Upper lobe of right lung (tissue), 1 donor: ENCODE measurements around the gene TMEM150B. TPM values are rescaled to one million over a fixed set of nuclear protein-coding genes. Genes with fewer than 3 reads are reported as not detected.

Experiments
- ATAC-seq: fragments of 200-7000 bp; cut with Tn5 transposase; one replicate; pipeline ENCODE4 v1.9.1; 2020; ENCODE audit warnings: mild to moderate bottlenecking, moderate library complexity
- DNase-seq: peaks from one replicate; pipeline ENCODE4 v3.0.0-alpha.2; 2020
- H3K27ac ChIP-seq: fragments of 200-600 bp; one replicate; pipeline ENCODE4 v1.8.0; 2022
- H3K27me3 ChIP-seq: fragments of 200-600 bp; one replicate; pipeline ENCODE4 v1.8.0; 2022; ENCODE audit warnings: mild to moderate bottlenecking
- H3K36me3 ChIP-seq: fragments of 200-600 bp; one replicate; pipeline ENCODE4 v1.8.0; 2022
- H3K4me1 ChIP-seq: fragments of 200-600 bp; one replicate; pipeline ENCODE4 v1.8.0; 2022
- H3K4me3 ChIP-seq: fragments of 200-600 bp; one replicate; pipeline ENCODE4 v1.8.0; 2022; ENCODE audit warnings: mild to moderate bottlenecking
- H3K9me3 ChIP-seq: fragments of 200-600 bp; one replicate; pipeline ENCODE4 v1.8.0; 2022
- intact Hi-C: fragments of 100-400 bp; cut with DNase I; formaldehyde crosslinking; loops from one replicate; pipeline ENCODE4 v1.11.0; 2022
- total RNA-seq: library from RNA; stranded (reverse); fragmentation: NEBNext Ultra II Directional; extraction: Animal tissue kit (Norgen Biotek cat#: 25700); gene quantifications from one replicate; pipeline ENCODE4 v1.2.1, GENCODE V29; 2021
- TF ChIP-seq, protein P1 (sequence below): fragments of 200-600 bp; IDR thresholded peaks from one replicate; pipeline ENCODE4 v1.8.0; 2022; ENCODE audit warnings: antibody characterized with exemption
- donor health status: DM: no; HTN: yes; CAD: no; lungs with severe emphysema.

TMEM150B gene
- total RNA-seq, 1 donor from 2014 or later: 23.9 TPM

DNA sequence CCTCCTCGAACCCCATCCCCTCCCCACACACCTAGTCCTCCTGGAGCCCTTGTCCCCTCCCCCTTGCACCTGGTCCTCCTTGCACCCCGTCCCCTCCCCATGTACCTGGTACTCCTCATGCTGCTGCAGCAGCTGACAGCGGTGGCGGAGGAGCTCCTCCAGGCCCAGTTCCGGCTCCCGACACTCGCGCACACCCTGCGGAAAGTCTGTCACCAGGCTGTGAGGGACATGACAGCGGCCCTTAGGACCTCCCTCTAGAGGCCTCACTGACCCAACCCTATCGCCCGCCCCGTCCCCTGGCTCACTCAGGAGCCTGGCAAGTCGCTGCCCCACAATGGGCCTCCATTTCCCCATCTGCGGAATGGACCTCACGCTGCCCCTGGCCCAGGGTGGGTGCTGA is 60.0 kb downstream of the TMEM150B start:
- TF ChIP-seq, protein P1, sequence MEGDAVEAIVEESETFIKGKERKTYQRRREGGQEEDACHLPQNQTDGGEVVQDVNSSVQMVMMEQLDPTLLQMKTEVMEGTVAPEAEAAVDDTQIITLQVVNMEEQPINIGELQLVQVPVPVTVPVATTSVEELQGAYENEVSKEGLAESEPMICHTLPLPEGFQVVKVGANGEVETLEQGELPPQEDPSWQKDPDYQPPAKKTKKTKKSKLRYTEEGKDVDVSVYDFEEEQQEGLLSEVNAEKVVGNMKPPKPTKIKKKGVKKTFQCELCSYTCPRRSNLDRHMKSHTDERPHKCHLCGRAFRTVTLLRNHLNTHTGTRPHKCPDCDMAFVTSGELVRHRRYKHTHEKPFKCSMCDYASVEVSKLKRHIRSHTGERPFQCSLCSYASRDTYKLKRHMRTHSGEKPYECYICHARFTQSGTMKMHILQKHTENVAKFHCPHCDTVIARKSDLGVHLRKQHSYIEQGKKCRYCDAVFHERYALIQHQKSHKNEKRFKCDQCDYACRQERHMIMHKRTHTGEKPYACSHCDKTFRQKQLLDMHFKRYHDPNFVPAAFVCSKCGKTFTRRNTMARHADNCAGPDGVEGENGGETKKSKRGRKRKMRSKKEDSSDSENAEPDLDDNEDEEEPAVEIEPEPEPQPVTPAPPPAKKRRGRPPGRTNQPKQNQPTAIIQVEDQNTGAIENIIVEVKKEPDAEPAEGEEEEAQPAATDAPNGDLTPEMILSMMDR: no peak
- no peaks in the 10 kb centered on the region for H3K9me3 ChIP-seq
- DNase-seq (no peak), ATAC-seq (peak; percentile 19)
- no peaks in the 10 kb centered on the region for H3K36me3 ChIP-seq
- intact Hi-C loops: no loop called here
- no peaks in the 10 kb centered on the region for H3K27me3 ChIP-seq
- peaks cover 2% of the 10 kb centered on the region for H3K4me1 ChIP-seq
- H3K27ac ChIP-seq: no peak overlapping the region
- no peak overlapping the region for H3K4me3 ChIP-seq

DNA sequence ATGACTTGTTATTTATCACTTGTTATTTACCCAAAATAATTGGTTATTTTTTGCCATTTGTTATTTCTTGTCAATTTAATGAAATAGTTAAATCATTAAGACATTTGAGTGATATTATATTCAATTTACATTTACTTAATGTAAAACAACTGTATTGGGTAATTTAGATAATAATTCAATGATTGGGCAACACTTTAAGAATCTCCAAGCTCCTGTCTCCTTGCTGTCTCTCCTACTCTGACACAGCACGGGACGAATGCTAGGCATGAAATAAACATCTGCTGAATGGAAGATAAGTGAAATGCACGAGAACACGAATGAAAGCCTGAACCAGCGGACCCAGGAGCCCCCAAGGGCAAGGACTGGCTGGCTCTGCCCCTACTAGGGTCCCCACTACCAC is 60.6 kb downstream of the TMEM150B start:
- H3K27ac ChIP-seq: no peak overlapping the region
- no peaks in the 10 kb centered on the region for H3K36me3 ChIP-seq
- H3K4me3 ChIP-seq: no peak overlapping the region
- H3K27me3 ChIP-seq: no peaks in the 10 kb centered on the region
- peaks cover 8% of the 10 kb centered on the region for H3K4me1 ChIP-seq
- ATAC-seq (no peak), DNase-seq (no peak)
- intact Hi-C loops: no loop called here
- TF ChIP-seq, protein P1: no peak
- no peaks in the 10 kb centered on the region for H3K9me3 ChIP-seq

Other genes starting within 250 kb of the TMEM150B start
- 35.6 TPM for gene EPS8L1, start 249.5 kb downstream of the TMEM150B start, total RNA-seq
- 120 TPM for gene PPP1R12C, start 207.7 kb downstream of the TMEM150B start, total RNA-seq
- 1.2 TPM for gene TNNT1, start 176.1 kb downstream of the TMEM150B start, total RNA-seq
- not detected for gene TNNI3, start 167.6 kb downstream of the TMEM150B start, total RNA-seq
- gene DNAAF3, start 158.7 kb downstream of the TMEM150B start, total RNA-seq: 1.5 TPM
- not detected for gene SYT5, start 145.1 kb downstream of the TMEM150B start, total RNA-seq
- gene PTPRH, start 115.8 kb downstream of the TMEM150B start, total RNA-seq: not detected
- gene TMEM86B, start 96.6 kb downstream of the TMEM150B start, total RNA-seq: 4.3 TPM
- gene PPP6R1, start 66.3 kb downstream of the TMEM150B start, total RNA-seq: 61.0 TPM
- 19.7 TPM for gene HSPBP1, start 45.2 kb downstream of the TMEM150B start, total RNA-seq
- 1.3 TPM for gene BRSK1, start 41.3 kb downstream of the TMEM150B start, total RNA-seq
- gene KMT5C, start 14.5 kb upstream of the TMEM150B start, total RNA-seq: 11.7 TPM
- not detected for gene COX6B2, start 29.4 kb upstream of the TMEM150B start, total RNA-seq
- not detected for gene GARIN5B, start 37.9 kb upstream of the TMEM150B start, total RNA-seq
- gene IL11, start 45.1 kb upstream of the TMEM150B start, total RNA-seq: 0.84 TPM
- gene TMEM190, start 51.5 kb upstream of the TMEM150B start, total RNA-seq: not detected
- gene TMEM238, start 59.0 kb upstream of the TMEM150B start, total RNA-seq: 19.8 TPM
- gene RPL28, start 60.6 kb upstream of the TMEM150B start, total RNA-seq: 1,343 TPM
- gene UBE2S, start 82.4 kb upstream of the TMEM150B start, total RNA-seq: 19.5 TPM
- gene SHISA7, start 118.0 kb upstream of the TMEM150B start, total RNA-seq: not detected
- 25.3 TPM for gene ISOC2, start 136.3 kb upstream of the TMEM150B start, total RNA-seq
- not detected for gene C19orf85, start 139.4 kb upstream of the TMEM150B start, total RNA-seq
- 10.2 TPM for gene ZNF628, start 151.3 kb upstream of the TMEM150B start, total RNA-seq
- gene NAT14, start 159.8 kb upstream of the TMEM150B start, total RNA-seq: 14.7 TPM
- 6.0 TPM for gene SSC5D, start 163.1 kb upstream of the TMEM150B start, total RNA-seq
- gene SBK2, start 211.8 kb upstream of the TMEM150B start, total RNA-seq: not detected
- 1.8 TPM for gene SBK3, start 220.2 kb upstream of the TMEM150B start, total RNA-seq